ENCODE data around the gene KLHL25.

DNA sequence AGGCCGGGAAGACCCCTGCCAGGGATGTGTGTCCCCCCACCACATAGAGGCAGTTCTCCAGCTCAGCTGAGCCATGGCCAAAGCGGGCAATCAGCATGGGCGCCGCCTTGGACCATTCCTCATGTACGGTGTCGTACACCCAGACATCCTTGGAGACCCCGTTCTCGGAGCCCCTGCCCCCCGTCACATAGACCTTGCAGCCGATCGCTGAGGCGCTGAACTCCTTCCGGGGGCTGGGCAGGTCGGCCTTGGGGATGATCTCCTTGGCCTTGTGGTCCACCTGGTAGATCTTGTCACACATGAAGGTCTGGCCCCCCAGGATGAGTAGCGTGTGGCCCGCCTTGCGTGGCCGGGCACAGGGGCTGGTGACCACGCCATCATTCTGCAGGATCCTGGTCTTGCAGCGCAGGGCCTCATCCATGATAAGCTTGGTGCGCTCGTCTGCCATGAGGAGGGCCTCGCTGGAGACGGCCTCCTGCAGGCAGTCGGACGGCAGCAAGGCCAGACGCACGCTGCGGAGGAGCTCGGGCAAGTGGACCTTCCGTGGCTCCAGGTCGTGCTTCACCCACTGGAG, 26.0 kb downstream of the KLHL25 start:
- TF ChIP-seq CTCF (IDR thresholded peaks at IDR 0.05; ENCODE audit: borderline replicate concordance, extremely low read depth, low read length, poor library complexity, severe bottlenecking): no peak
- TF ChIP-seq EZH2 (IDR thresholded peaks at IDR 0.05; ENCODE audit: borderline replicate concordance, low read depth, low read length, severe bottlenecking): no peak
